Lower lobe of right lung (tissue), 2 donors: ENCODE data around the gene HSFX1. TPM values are rescaled to one million over a fixed set of nuclear protein-coding genes. Genes with fewer than 3 reads are reported as not detected.

Experiments used
- ATAC-seq, 2 donors: fragments of 200-7000 bp; cut with Tn5 transposase; one replicate each; pipeline ENCODE4 v1.9.1; 2020 to 2022; ENCODE audit warnings: mild to moderate bottlenecking in 2 of 2, moderate library complexity in 2 of 2
- DNase-seq: peaks from one replicate; pipeline ENCODE4 v3.0.0-alpha.2; 2020
- H3K27ac ChIP-seq: fragments of 200-600 bp; one replicate; pipeline ENCODE4 v1.8.0; 2022
- H3K27me3 ChIP-seq: fragments of 200-600 bp; one replicate; pipeline ENCODE4 v1.8.0; 2022; ENCODE audit warnings: low read depth
- H3K36me3 ChIP-seq: fragments of 200-600 bp; one replicate; pipeline ENCODE4 v1.8.0; 2022; ENCODE audit warnings: mild to moderate bottlenecking
- H3K4me1 ChIP-seq: fragments of 200-600 bp; one replicate; pipeline ENCODE4 v1.8.0; 2022
- H3K4me3 ChIP-seq: fragments of 200-600 bp; one replicate; pipeline ENCODE4 v1.8.0; 2022; ENCODE audit warnings: mild to moderate bottlenecking
- H3K9me3 ChIP-seq: fragments of 200-600 bp; one replicate; pipeline ENCODE4 v1.8.0; 2022
- CTCF ChIP-seq: fragments of 200-600 bp; IDR thresholded peaks from one replicate; pipeline ENCODE4 v1.8.0; 2022; ENCODE audit warnings: antibody characterized with exemption, mild to moderate bottlenecking
- intact Hi-C: fragments of 100-400 bp; cut with DNase I; formaldehyde crosslinking; loops from one replicate; pipeline ENCODE4 v1.11.0; 2022
- total RNA-seq: library from RNA; stranded (reverse); fragmentation: NEBNext Ultra II Directional; extraction: Animal tissue kit (Norgen Biotek cat#: 25700); gene quantifications from one replicate; pipeline ENCODE4 v1.2.1, GENCODE V29; 2021
- donor health status: DM: no; HTN: yes; CAD: no; lungs with severe emphysema.

The HSFX1 gene
- total RNA-seq, 1 donor from 2014 or later: 2.2 TPM

DNA sequence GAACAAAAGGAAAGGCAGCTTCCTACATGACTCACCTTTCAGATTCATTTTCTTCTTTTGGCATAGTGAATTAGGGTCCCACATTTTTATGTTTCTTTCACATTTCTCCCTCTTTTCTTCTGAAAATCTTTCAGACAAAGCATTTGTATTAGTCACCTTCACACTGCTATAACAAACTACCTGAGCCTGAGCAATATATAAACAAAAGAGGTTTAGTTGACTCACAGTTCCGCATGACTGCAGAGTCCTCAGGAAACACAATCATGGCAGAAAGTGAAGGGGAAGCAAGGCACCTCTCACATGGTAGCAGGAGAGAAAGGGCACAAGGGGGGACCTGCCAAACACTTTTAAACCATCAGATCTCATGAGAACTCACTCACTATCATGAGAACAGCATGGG lies 44.8 kb downstream of the HSFX1 start:
- Histone ChIP-seq H3K4me1 (no peaks in the 10 kb centered on the region), H3K4me3 (no peak overlapping the region), H3K9me3 (no peaks in the 10 kb centered on the region), H3K27ac (no peak overlapping the region), H3K27me3 (no peaks in the 10 kb centered on the region), H3K36me3 (no peaks in the 10 kb centered on the region)
- no peak for TF ChIP-seq CTCF
- DNase-seq (no peak), ATAC-seq (no peak)
- intact Hi-C loops: no loop called here

GRCh38 chrX:149819371-149819770 lies 45.5 kb downstream of the HSFX1 start:
- no peak for DNase-seq
- no peaks in the 10 kb centered on the region for H3K27me3 ChIP-seq
- H3K4me1 ChIP-seq: no peaks in the 10 kb centered on the region
- H3K4me3 ChIP-seq: no peak overlapping the region
- TF ChIP-seq CTCF: no peak
- ATAC-seq: no peak
- intact Hi-C loops: no loop called here
- H3K36me3 ChIP-seq: no peaks in the 10 kb centered on the region
- no peaks in the 10 kb centered on the region for H3K9me3 ChIP-seq
- no peak overlapping the region for H3K27ac ChIP-seq

DNA sequence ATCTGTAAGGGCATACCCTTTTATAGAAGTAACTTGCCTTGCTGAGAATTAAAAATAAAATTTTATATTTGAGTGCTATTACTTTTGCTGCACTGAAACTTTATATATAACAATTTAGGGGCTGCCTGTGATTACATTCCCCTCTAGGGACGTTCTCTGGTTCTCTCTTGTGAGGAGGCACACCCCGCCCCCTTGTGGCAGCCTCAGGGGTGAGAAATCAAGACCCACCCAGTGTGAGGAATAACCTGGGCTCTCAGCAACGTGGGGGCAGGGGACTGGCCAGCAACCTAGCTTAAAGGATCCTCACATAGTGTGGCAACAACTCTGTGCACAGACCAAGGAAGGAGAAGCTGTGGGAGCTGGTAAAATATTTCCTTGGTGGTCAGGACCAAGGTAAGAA lies 51.6 kb downstream of the HSFX1 start:
- intact Hi-C loops: no loop called here
- no peaks in the 10 kb centered on the region for H3K27me3 ChIP-seq
- H3K4me1 ChIP-seq: no peaks in the 10 kb centered on the region
- no peaks in the 10 kb centered on the region for H3K36me3 ChIP-seq
- TF ChIP-seq CTCF: peak; percentile 24
- H3K4me3 ChIP-seq: no peak overlapping the region
- no peaks in the 10 kb centered on the region for H3K9me3 ChIP-seq
- ATAC-seq (no peak), DNase-seq (no peak)
- H3K27ac ChIP-seq: no peak overlapping the region

Other genes starting within 250 kb of the HSFX1 start
- 19.8 TPM for gene EOLA1, start 233.1 kb upstream of the HSFX1 start, total RNA-seq
- not detected for gene HSFX3, start 224.1 kb upstream of the HSFX1 start, total RNA-seq
- not detected for gene MAGEA9B, start 186.6 kb upstream of the HSFX1 start, total RNA-seq
- not detected for gene HSFX2, start 178.8 kb upstream of the HSFX1 start, total RNA-seq
- 19.9 TPM for gene TMEM185A, start 142.3 kb upstream of the HSFX1 start, total RNA-seq
- gene MAGEA11, start 62.0 kb upstream of the HSFX1 start, total RNA-seq: not detected
- gene MAGEA9, start 7.9 kb downstream of the HSFX1 start, total RNA-seq: not detected
- gene MAGEA8, start 107.1 kb downstream of the HSFX1 start, total RNA-seq: not detected
- not detected for gene HSFX4, start 155.5 kb downstream of the HSFX1 start, total RNA-seq
- gene EOLA2, start 164.4 kb downstream of the HSFX1 start, total RNA-seq: 21.7 TPM